Measurements from ENCODE around the gene ADAM8. TPM values are rescaled to one million over a fixed set of nuclear protein-coding genes. Genes with fewer than 3 reads are reported as not detected.

The ADAM8 gene
- polyA plus RNA-seq, 1 donor = 5.9 TPM

- peaks cover 3% of the 10 kb centered on the region for H3K4me1 ChIP-seq (ENCODE audit: control insufficient read depth, insufficient read depth, low read length)
- H3K9me3 ChIP-seq (ENCODE audit: control insufficient read depth, low read depth, low read length) = peaks cover 6% of the 10 kb centered on the region
- peaks cover 7% of the 10 kb centered on the region for H3K27me3 ChIP-seq (ENCODE audit: control insufficient read depth, insufficient read depth, low read length)
- no peak for DNase-seq
- no peak overlapping the region for H3K27ac ChIP-seq (ENCODE audit: low read length)
- H3K4me3 ChIP-seq (ENCODE audit: low read length) = no peak overlapping the region
- WGBS (ENCODE audit: insufficient coverage, low lambda C conversion rate) = no CpG with 5 or more reads among the region's 9 CpGs
- peaks cover 16% of the 10 kb centered on the region for H3K36me3 ChIP-seq (ENCODE audit: control insufficient read depth, insufficient read depth, low read length)
Measured at GRCh38 chr10:133316266-133316665, 39.6 kb upstream of the ADAM8 start.

GRCh38 chr10:133315847-133316246 is 39.2 kb upstream of the ADAM8 start:
- H3K27ac ChIP-seq (ENCODE audit: low read length) = no peak overlapping the region
- H3K4me3 ChIP-seq (ENCODE audit: low read length) = no peak overlapping the region
- no peak for DNase-seq
- peaks cover 3% of the 10 kb centered on the region for H3K4me1 ChIP-seq (ENCODE audit: control insufficient read depth, insufficient read depth, low read length)
- peaks cover 19% of the 10 kb centered on the region for H3K36me3 ChIP-seq (ENCODE audit: control insufficient read depth, insufficient read depth, low read length)
- H3K27me3 ChIP-seq (ENCODE audit: control insufficient read depth, insufficient read depth, low read length) = peaks cover 7% of the 10 kb centered on the region
- peaks cover 4% of the 10 kb centered on the region for H3K9me3 ChIP-seq (ENCODE audit: control insufficient read depth, low read depth, low read length)
- no CpG with 5 or more reads among the region's 5 CpGs for WGBS (ENCODE audit: insufficient coverage, low lambda C conversion rate)

GRCh38 chr10:133314911-133315310 is 38.2 kb upstream of the ADAM8 start:
- no peak overlapping the region for H3K4me3 ChIP-seq (ENCODE audit: low read length)
- no CpG with 5 or more reads among the region's 12 CpGs for WGBS (ENCODE audit: insufficient coverage, low lambda C conversion rate)
- H3K27me3 ChIP-seq (ENCODE audit: control insufficient read depth, insufficient read depth, low read length) = peaks cover 7% of the 10 kb centered on the region
- H3K27ac ChIP-seq (ENCODE audit: low read length) = no peak overlapping the region
- H3K4me1 ChIP-seq (ENCODE audit: control insufficient read depth, insufficient read depth, low read length) = peaks cover 3% of the 10 kb centered on the region
- H3K36me3 ChIP-seq (ENCODE audit: control insufficient read depth, insufficient read depth, low read length) = peaks cover 28% of the 10 kb centered on the region
- no peak for DNase-seq
- peaks cover 7% of the 10 kb centered on the region for H3K9me3 ChIP-seq (ENCODE audit: control insufficient read depth, low read depth, low read length)

GRCh38 chr10:133313192-133313591 is 36.5 kb upstream of the ADAM8 start:
- WGBS (ENCODE audit: insufficient coverage, low lambda C conversion rate) = no CpG with 5 or more reads among the region's 4 CpGs
- DNase-seq = no peak

GRCh38 chr10:133312769-133313145 is 36.1 kb upstream of the ADAM8 start:
- H3K4me1 ChIP-seq (ENCODE audit: control insufficient read depth, insufficient read depth, low read length) = peaks cover 4% of the 10 kb centered on the region
- H3K27me3 ChIP-seq (ENCODE audit: control insufficient read depth, insufficient read depth, low read length) = no peaks in the 10 kb centered on the region
- H3K9me3 ChIP-seq (ENCODE audit: control insufficient read depth, low read depth, low read length) = peaks cover 11% of the 10 kb centered on the region
- no peak for DNase-seq
- WGBS (ENCODE audit: insufficient coverage, low lambda C conversion rate) = 100% methylated on average over 1 of the region's 9 CpGs
- H3K27ac ChIP-seq (ENCODE audit: low read length) = no peak overlapping the region
- H3K4me3 ChIP-seq (ENCODE audit: low read length) = no peak overlapping the region
- peaks cover 34% of the 10 kb centered on the region for H3K36me3 ChIP-seq (ENCODE audit: control insufficient read depth, insufficient read depth, low read length)

More at GRCh38 chr10:133313192-133313591, 36.5 kb upstream of the ADAM8 start:
- H3K4me1 ChIP-seq (ENCODE audit: control insufficient read depth, insufficient read depth, low read length) = peaks cover 4% of the 10 kb centered on the region
- peaks cover 34% of the 10 kb centered on the region for H3K36me3 ChIP-seq (ENCODE audit: control insufficient read depth, insufficient read depth, low read length)
- no peaks in the 10 kb centered on the region for H3K27me3 ChIP-seq (ENCODE audit: control insufficient read depth, insufficient read depth, low read length)
- H3K27ac ChIP-seq (ENCODE audit: low read length) = no peak overlapping the region
- no peak overlapping the region for H3K4me3 ChIP-seq (ENCODE audit: low read length)
- H3K9me3 ChIP-seq (ENCODE audit: control insufficient read depth, low read depth, low read length) = peaks cover 11% of the 10 kb centered on the region

- Histone ChIP-seq H3K27ac (ENCODE audit: low read length) (no peak overlapping the region), H3K9me3 (ENCODE audit: control insufficient read depth, low read depth, low read length) (peaks cover 11% of the 10 kb centered on the region), H3K4me1 (ENCODE audit: control insufficient read depth, insufficient read depth, low read length) (peaks cover 7% of the 10 kb centered on the region), H3K27me3 (ENCODE audit: control insufficient read depth, insufficient read depth, low read length) (no peaks in the 10 kb centered on the region), H3K4me3 (ENCODE audit: low read length) (no peak overlapping the region), H3K36me3 (ENCODE audit: control insufficient read depth, insufficient read depth, low read length) (peaks cover 34% of the 10 kb centered on the region)
- 100% methylated on average over 1 of the region's 23 CpGs for WGBS (ENCODE audit: insufficient coverage, low lambda C conversion rate)
- no peak for DNase-seq
Measured at GRCh38 chr10:133312016-133312768, 35.5 kb upstream of the ADAM8 start.

- Histone ChIP-seq H3K9me3 (ENCODE audit: control insufficient read depth, low read depth, low read length) (peaks cover 11% of the 10 kb centered on the region), H3K27ac (ENCODE audit: low read length) (no peak overlapping the region), H3K4me1 (ENCODE audit: control insufficient read depth, insufficient read depth, low read length) (peaks cover 12% of the 10 kb centered on the region), H3K27me3 (ENCODE audit: control insufficient read depth, insufficient read depth, low read length) (no peaks in the 10 kb centered on the region), H3K36me3 (ENCODE audit: control insufficient read depth, insufficient read depth, low read length) (peaks cover 35% of the 10 kb centered on the region), H3K4me3 (ENCODE audit: low read length) (no peak overlapping the region)
- WGBS (ENCODE audit: insufficient coverage, low lambda C conversion rate) = no CpG with 5 or more reads among the region's 10 CpGs
- no peak for DNase-seq
Measured at GRCh38 chr10:133311570-133311969, 34.9 kb upstream of the ADAM8 start.

GRCh38 chr10:133310789-133311188 is 34.1 kb upstream of the ADAM8 start:
- H3K27me3 ChIP-seq (ENCODE audit: control insufficient read depth, insufficient read depth, low read length) = no peaks in the 10 kb centered on the region
- no peak overlapping the region for H3K27ac ChIP-seq (ENCODE audit: low read length)
- peaks cover 12% of the 10 kb centered on the region for H3K4me1 ChIP-seq (ENCODE audit: control insufficient read depth, insufficient read depth, low read length)
- peaks cover 35% of the 10 kb centered on the region for H3K36me3 ChIP-seq (ENCODE audit: control insufficient read depth, insufficient read depth, low read length)
- no peak overlapping the region for H3K4me3 ChIP-seq (ENCODE audit: low read length)
- DNase-seq = no peak
- no CpG with 5 or more reads among the region's 8 CpGs for WGBS (ENCODE audit: insufficient coverage, low lambda C conversion rate)
- peaks cover 11% of the 10 kb centered on the region for H3K9me3 ChIP-seq (ENCODE audit: control insufficient read depth, low read depth, low read length)

- H3K27ac ChIP-seq (ENCODE audit: low read length) = no peak overlapping the region
- H3K9me3 ChIP-seq (ENCODE audit: control insufficient read depth, low read depth, low read length) = peaks cover 11% of the 10 kb centered on the region
- peaks cover 12% of the 10 kb centered on the region for H3K4me1 ChIP-seq (ENCODE audit: control insufficient read depth, insufficient read depth, low read length)
- WGBS (ENCODE audit: insufficient coverage, low lambda C conversion rate) = no CpG with 5 or more reads among the region's 16 CpGs
- H3K36me3 ChIP-seq (ENCODE audit: control insufficient read depth, insufficient read depth, low read length) = peaks cover 35% of the 10 kb centered on the region
- no peak for DNase-seq
- no peaks in the 10 kb centered on the region for H3K27me3 ChIP-seq (ENCODE audit: control insufficient read depth, insufficient read depth, low read length)
- no peak overlapping the region for H3K4me3 ChIP-seq (ENCODE audit: low read length)
Measured at GRCh38 chr10:133310399-133310755, 33.7 kb upstream of the ADAM8 start.

- H3K9me3 ChIP-seq (ENCODE audit: control insufficient read depth, low read depth, low read length) = peaks cover 11% of the 10 kb centered on the region
- H3K36me3 ChIP-seq (ENCODE audit: control insufficient read depth, insufficient read depth, low read length) = peaks cover 35% of the 10 kb centered on the region
- no peak overlapping the region for H3K4me3 ChIP-seq (ENCODE audit: low read length)
- no peak overlapping the region for H3K27ac ChIP-seq (ENCODE audit: low read length)
- H3K4me1 ChIP-seq (ENCODE audit: control insufficient read depth, insufficient read depth, low read length) = peaks cover 12% of the 10 kb centered on the region
- WGBS (ENCODE audit: insufficient coverage, low lambda C conversion rate) = 100% methylated on average over 1 of the region's 33 CpGs
- no peaks in the 10 kb centered on the region for H3K27me3 ChIP-seq (ENCODE audit: control insufficient read depth, insufficient read depth, low read length)
- DNase-seq = no peak
Measured at GRCh38 chr10:133309720-133310398, 33.2 kb upstream of the ADAM8 start.

Data from large intestine (tissue), 3 donors.